Heart left ventricle (tissue), 13 donors: ENCODE results near the gene SYNC.

Experiments
- POLR2A ChIP-seq, 2 donors: fragments of 450-650 bp; IDR thresholded peaks; one replicate each; pipeline ENCODE4 v1.6.1; 2017; ENCODE audit warnings: antibody characterized with exemption in 2 of 2, mild to moderate bottlenecking in 2 of 2, moderate library complexity in 2 of 2
- TF ChIP-seq, protein P1 (sequence below), 12 donors: fragments of 200-600 bp; sonication (generic) in 4 of 12; IDR thresholded peaks; one replicate each; pipeline versions ENCODE4 v1.5.0 to v1.8.0; 2018 to 2022; ENCODE audit warnings: antibody characterized with exemption in 12 of 12, mild to moderate bottlenecking in 5 of 12
- donor health status: ischemic (EF 13 %, LVEDD 7.1; RV severe dilation, severe dysfunction).
- donor health status: DM: no; HTN: yes; CAD: no.
- donor health status: DM: no; HTN: no; CAD: no.
- donor health status: ischemic (EF 25% LVEDD 6.9; RV normal size, moderate dysfunction).
- donor health status: ischemic (EF 25% LVEDD 5.7; RV mildly dilated, moderate dysfunction).
- donor health status: ischemic (EF 35%, LVEDD 5.7; RV mildly dilated, moderate dysfunction).
- donor health status: nonischemic (EF 11% LVEDD 7.7; RV severe dilation, severe dysfunction).
- donor health status: DM: yes; HTN: yes; CAD: no.
- donor health status: PGD.
- donor health status: ischemic (EF 29% LVEDD 5.4; RV normal size, mild dysfunction).
- donor health status: nonischemic (EF 23%, LVEDD 6.1; RV moderate dilation, normal function).

DNA sequence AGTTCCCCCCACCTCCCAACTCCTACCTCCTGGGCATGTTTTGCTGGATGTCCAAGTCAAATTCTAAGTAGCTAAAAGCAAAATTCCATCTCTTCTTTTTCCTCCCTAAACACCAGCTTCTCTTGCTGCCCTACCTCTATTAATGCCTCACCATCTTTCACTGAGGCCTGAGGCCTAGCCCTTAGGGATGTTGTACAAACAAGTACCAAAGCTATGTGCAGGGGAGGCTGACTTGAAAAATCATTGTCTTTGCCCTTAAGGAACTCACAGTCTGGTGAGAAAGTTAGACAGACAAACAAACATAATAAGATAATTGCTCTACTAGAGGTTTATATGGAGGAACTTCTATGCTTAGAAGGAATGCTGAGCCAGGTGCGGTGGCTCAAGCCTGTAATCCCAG, 25.3 kb upstream of the SYNC start:
- TF ChIP-seq, protein P1, sequence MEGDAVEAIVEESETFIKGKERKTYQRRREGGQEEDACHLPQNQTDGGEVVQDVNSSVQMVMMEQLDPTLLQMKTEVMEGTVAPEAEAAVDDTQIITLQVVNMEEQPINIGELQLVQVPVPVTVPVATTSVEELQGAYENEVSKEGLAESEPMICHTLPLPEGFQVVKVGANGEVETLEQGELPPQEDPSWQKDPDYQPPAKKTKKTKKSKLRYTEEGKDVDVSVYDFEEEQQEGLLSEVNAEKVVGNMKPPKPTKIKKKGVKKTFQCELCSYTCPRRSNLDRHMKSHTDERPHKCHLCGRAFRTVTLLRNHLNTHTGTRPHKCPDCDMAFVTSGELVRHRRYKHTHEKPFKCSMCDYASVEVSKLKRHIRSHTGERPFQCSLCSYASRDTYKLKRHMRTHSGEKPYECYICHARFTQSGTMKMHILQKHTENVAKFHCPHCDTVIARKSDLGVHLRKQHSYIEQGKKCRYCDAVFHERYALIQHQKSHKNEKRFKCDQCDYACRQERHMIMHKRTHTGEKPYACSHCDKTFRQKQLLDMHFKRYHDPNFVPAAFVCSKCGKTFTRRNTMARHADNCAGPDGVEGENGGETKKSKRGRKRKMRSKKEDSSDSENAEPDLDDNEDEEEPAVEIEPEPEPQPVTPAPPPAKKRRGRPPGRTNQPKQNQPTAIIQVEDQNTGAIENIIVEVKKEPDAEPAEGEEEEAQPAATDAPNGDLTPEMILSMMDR (IDR thresholded peaks at IDR 0.05), result no peak
- no peak for TF ChIP-seq POLR2A (IDR thresholded peaks at IDR 0.05)
